ENCODE data around the gene ARMH3.

DNA sequence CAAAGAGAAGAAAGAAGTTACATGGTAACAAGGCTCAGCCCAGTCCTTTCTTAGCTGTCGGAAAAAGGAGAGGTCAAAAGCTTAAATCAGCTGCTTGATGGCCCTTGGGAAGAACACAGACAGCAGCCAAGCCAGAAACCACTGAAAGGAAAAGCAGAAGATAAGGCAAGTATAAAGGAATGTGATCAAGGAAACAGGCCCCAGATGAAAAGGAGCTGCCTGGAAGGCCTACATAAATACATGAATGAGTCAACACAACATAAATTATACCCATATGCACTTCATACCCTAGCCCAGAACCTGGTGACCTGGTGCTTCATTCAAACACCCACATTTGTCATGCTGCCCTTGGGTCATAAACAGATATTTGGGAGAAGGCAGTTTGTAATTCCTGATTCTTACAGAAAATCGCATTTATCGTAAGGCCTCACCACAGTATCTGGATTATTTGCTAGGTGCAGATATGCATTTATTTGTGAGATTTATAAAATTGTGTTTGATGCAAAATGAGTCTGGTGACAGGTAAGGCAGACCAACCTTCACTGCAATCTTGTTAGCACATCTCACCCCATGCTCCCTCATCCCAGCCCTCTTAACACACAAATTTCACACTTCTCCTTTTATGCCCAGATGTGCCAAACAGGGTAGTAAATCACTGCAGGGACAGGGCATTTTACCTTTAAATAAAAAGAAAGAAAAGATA is 117.5 kb downstream of the ARMH3 start:
- TF ChIP-seq, protein P1, sequence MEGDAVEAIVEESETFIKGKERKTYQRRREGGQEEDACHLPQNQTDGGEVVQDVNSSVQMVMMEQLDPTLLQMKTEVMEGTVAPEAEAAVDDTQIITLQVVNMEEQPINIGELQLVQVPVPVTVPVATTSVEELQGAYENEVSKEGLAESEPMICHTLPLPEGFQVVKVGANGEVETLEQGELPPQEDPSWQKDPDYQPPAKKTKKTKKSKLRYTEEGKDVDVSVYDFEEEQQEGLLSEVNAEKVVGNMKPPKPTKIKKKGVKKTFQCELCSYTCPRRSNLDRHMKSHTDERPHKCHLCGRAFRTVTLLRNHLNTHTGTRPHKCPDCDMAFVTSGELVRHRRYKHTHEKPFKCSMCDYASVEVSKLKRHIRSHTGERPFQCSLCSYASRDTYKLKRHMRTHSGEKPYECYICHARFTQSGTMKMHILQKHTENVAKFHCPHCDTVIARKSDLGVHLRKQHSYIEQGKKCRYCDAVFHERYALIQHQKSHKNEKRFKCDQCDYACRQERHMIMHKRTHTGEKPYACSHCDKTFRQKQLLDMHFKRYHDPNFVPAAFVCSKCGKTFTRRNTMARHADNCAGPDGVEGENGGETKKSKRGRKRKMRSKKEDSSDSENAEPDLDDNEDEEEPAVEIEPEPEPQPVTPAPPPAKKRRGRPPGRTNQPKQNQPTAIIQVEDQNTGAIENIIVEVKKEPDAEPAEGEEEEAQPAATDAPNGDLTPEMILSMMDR (conservative IDR thresholded peaks at IDR 0.05; ENCODE audit: low read depth in 2 of 2): no peak
- TF ChIP-seq EZH2phosphoT487 (IDR thresholded peaks at IDR 0.05; ENCODE audit: unreplicated experiment): no peak
- no peak for TF ChIP-seq EZH2 (IDR thresholded peaks at IDR 0.05; ENCODE audit: low read depth, unreplicated experiment)
- no peak for TF ChIP-seq POLR2AphosphoS5 (IDR thresholded peaks at IDR 0.05; ENCODE audit: low read depth)
- TF ChIP-seq, protein P2, sequence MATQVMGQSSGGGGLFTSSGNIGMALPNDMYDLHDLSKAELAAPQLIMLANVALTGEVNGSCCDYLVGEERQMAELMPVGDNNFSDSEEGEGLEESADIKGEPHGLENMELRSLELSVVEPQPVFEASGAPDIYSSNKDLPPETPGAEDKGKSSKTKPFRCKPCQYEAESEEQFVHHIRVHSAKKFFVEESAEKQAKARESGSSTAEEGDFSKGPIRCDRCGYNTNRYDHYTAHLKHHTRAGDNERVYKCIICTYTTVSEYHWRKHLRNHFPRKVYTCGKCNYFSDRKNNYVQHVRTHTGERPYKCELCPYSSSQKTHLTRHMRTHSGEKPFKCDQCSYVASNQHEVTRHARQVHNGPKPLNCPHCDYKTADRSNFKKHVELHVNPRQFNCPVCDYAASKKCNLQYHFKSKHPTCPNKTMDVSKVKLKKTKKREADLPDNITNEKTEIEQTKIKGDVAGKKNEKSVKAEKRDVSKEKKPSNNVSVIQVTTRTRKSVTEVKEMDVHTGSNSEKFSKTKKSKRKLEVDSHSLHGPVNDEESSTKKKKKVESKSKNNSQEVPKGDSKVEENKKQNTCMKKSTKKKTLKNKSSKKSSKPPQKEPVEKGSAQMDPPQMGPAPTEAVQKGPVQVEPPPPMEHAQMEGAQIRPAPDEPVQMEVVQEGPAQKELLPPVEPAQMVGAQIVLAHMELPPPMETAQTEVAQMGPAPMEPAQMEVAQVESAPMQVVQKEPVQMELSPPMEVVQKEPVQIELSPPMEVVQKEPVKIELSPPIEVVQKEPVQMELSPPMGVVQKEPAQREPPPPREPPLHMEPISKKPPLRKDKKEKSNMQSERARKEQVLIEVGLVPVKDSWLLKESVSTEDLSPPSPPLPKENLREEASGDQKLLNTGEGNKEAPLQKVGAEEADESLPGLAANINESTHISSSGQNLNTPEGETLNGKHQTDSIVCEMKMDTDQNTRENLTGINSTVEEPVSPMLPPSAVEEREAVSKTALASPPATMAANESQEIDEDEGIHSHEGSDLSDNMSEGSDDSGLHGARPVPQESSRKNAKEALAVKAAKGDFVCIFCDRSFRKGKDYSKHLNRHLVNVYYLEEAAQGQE (IDR thresholded peaks at IDR 0.05; ENCODE audit: unreplicated experiment): no peak
- no peak for TF ChIP-seq JUNB (IDR thresholded peaks at IDR 0.05; ENCODE audit: unreplicated experiment)
- TF ChIP-seq, protein P3, sequence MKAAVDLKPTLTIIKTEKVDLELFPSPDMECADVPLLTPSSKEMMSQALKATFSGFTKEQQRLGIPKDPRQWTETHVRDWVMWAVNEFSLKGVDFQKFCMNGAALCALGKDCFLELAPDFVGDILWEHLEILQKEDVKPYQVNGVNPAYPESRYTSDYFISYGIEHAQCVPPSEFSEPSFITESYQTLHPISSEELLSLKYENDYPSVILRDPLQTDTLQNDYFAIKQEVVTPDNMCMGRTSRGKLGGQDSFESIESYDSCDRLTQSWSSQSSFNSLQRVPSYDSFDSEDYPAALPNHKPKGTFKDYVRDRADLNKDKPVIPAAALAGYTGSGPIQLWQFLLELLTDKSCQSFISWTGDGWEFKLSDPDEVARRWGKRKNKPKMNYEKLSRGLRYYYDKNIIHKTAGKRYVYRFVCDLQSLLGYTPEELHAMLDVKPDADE (IDR thresholded peaks at IDR 0.05): no peak
- TF ChIP-seq CREB1 (CRISPR knock-in tag; IDR thresholded peaks at IDR 0.05; ENCODE audit: low read depth): no peak
- no peak for TF ChIP-seq STAT1 (IDR thresholded peaks at IDR 0.05; ENCODE audit: unreplicated experiment)
